ENCODE measurements around the gene CST3. TPM values are rescaled to one million over a fixed set of nuclear protein-coding genes. Genes with fewer than 3 reads are reported as not detected.

CST3 gene
- total RNA-seq, 2 donors from 2014 or later, result 1,107 to 2,392 TPM

DNA sequence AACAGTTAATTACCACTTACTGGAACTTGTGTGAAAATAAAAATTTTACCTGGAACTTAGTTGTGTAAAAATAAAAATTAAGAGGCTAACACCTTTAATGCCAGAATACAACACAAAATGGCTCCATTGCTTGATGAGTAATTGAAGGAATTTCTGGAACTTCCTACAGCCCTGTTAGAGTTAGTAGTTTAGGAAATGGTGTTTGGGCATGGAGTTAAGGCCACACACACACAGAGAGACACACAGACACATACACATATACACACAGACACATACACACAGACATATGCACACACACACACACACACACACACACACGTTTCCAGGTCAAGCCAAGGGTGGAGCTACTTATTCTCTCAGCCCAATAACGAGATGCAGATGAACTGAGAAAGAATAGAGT, 20.6 kb upstream of the CST3 start:
- ATAC-seq (ENCODE audit: insufficient number of reproducible peaks, low FRiP score, low read depth), result no peak

GRCh38 chr20:23657202-23657601, 19.4 kb upstream of the CST3 start:
- DNase-seq (ENCODE audit: low spot score) (no peak), ATAC-seq (ENCODE audit: insufficient number of reproducible peaks, low FRiP score, low read depth) (no peak)
- TF ChIP-seq, protein P1, sequence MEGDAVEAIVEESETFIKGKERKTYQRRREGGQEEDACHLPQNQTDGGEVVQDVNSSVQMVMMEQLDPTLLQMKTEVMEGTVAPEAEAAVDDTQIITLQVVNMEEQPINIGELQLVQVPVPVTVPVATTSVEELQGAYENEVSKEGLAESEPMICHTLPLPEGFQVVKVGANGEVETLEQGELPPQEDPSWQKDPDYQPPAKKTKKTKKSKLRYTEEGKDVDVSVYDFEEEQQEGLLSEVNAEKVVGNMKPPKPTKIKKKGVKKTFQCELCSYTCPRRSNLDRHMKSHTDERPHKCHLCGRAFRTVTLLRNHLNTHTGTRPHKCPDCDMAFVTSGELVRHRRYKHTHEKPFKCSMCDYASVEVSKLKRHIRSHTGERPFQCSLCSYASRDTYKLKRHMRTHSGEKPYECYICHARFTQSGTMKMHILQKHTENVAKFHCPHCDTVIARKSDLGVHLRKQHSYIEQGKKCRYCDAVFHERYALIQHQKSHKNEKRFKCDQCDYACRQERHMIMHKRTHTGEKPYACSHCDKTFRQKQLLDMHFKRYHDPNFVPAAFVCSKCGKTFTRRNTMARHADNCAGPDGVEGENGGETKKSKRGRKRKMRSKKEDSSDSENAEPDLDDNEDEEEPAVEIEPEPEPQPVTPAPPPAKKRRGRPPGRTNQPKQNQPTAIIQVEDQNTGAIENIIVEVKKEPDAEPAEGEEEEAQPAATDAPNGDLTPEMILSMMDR (IDR thresholded peaks at IDR 0.05), result no peak
- peaks cover 11 to 34% of the 10 kb centered on the region in 2 donors for H3K4me1 ChIP-seq (ENCODE audit: control insufficient read depth in 1 of 2, low read depth in 2 of 2)
- H3K4me3 ChIP-seq, result no peak overlapping the region
- no peak overlapping the region for H3K27ac ChIP-seq
- no peaks in the 10 kb centered on the region for H3K27me3 ChIP-seq (replicated peaks; ENCODE audit: insufficient read depth)
- H3K36me3 ChIP-seq, result no peaks in the 10 kb centered on the region
- H3K9me3 ChIP-seq, result no peaks in the 10 kb centered on the region

More for the DNA sequence above, 20.6 kb upstream of the CST3 start:
- no peaks in the 10 kb centered on the region for H3K36me3 ChIP-seq
- DNase-seq (ENCODE audit: low spot score), result no peak
- H3K4me1 ChIP-seq (ENCODE audit: control insufficient read depth in 1 of 2, low read depth in 2 of 2), result peaks cover 11 to 34% of the 10 kb centered on the region in 2 donors
- no peaks in the 10 kb centered on the region for H3K9me3 ChIP-seq
- TF ChIP-seq, protein P1 (IDR thresholded peaks at IDR 0.05), result no peak
- H3K27me3 ChIP-seq (replicated peaks; ENCODE audit: insufficient read depth), result no peaks in the 10 kb centered on the region
- no peak overlapping the region for H3K4me3 ChIP-seq
- H3K27ac ChIP-seq, result no peak overlapping the region

DNA sequence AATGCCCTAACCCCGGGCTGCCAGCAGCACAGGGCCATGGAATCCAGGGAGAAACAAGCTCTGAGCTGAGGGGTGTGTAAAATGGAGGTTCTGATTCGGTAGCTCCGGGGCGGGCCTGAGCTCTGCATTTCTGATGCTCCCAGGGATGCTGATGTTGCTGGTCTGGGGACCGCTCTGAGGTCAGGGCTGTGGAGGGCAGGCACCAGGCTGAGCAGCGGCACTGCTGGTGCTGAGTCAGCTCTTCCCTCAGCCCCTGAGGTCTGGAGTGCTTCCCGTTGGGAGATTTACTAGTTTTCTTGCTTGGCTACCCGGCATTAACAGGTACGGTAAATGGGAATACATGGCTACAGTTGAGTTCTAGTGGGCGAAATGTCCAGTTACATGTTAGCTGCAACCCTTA, 18.6 kb upstream of the CST3 start:
- peak overlapping the region; percentile 36 for H3K4me3 ChIP-seq
- TF ChIP-seq, protein P1 (IDR thresholded peaks at IDR 0.05), result no peak
- no peaks in the 10 kb centered on the region for H3K36me3 ChIP-seq
- no peaks in the 10 kb centered on the region for H3K27me3 ChIP-seq (replicated peaks; ENCODE audit: insufficient read depth)
- no peaks in the 10 kb centered on the region for H3K9me3 ChIP-seq
- DNase-seq (ENCODE audit: low spot score), result no peak
- no peak for ATAC-seq (ENCODE audit: insufficient number of reproducible peaks, low FRiP score, low read depth)
- peaks cover 11 to 34% of the 10 kb centered on the region in 2 donors for H3K4me1 ChIP-seq (ENCODE audit: control insufficient read depth in 1 of 2, low read depth in 2 of 2)
- H3K27ac ChIP-seq, result peak overlapping the region; percentile 35 to 62

DNA sequence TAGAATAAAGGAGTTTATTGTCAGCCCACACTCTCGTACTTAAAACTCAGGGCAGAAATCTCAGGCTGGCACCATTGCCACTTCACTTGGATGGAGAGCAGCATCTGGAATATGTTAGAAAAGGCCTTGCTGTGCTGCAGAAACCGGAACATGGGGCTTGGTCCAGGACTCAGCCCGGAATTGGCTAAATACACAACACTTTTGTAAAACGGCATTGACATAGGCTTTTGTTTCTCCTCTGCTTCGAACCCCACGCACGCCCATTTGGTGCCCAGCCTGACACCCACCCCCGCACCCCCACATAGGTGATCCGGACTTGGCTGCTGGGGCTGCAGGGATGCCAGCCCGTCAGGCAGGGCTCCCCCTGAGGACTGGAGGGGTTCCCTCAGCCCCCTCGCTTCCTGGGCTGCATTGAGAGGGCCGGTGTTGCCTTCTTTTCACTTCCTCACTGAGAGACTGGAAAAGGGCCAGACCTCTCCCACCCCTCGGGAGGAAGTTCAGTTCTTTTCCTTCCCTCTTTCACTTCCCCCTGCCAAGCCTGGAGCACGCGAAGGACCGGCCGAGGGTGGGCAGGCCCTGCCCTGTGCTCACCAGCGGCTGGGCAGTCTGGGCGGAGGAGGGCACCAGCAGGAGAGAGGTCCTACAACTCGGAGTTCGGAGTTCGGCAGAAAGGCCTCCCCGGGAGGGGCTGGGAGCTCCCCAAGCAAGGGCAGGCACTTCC, 17.9 kb upstream of the CST3 start:
- no peak for DNase-seq (ENCODE audit: low spot score)
- TF ChIP-seq, protein P1 (IDR thresholded peaks at IDR 0.05), result no peak

GRCh38 chr20:23654717-23655116, 17.0 kb upstream of the CST3 start:
- H3K9me3 ChIP-seq, result no peaks in the 10 kb centered on the region
- no peaks in the 10 kb centered on the region for H3K27me3 ChIP-seq (replicated peaks; ENCODE audit: insufficient read depth)
- ATAC-seq (ENCODE audit: insufficient number of reproducible peaks, low FRiP score, low read depth), result no peak
- H3K4me1 ChIP-seq (ENCODE audit: control insufficient read depth in 1 of 2, low read depth in 2 of 2), result peaks cover 8 to 25% of the 10 kb centered on the region in 2 donors
- DNase-seq (ENCODE audit: low spot score), result no peak
- H3K27ac ChIP-seq, result no peak overlapping the region
- H3K36me3 ChIP-seq, result no peaks in the 10 kb centered on the region
- no peak overlapping the region for H3K4me3 ChIP-seq
- TF ChIP-seq, protein P1 (IDR thresholded peaks at IDR 0.05), result no peak

More for the DNA sequence above, 17.9 kb upstream of the CST3 start:
- Histone ChIP-seq H3K4me3 (peak overlapping the region; percentile 36), H3K4me1 (ENCODE audit: control insufficient read depth in 1 of 2, low read depth in 2 of 2) (peaks cover 11 to 31% of the 10 kb centered on the region in 2 donors), H3K27me3 (replicated peaks; ENCODE audit: insufficient read depth) (no peaks in the 10 kb centered on the region), H3K27ac (peak overlapping the region; percentile 35 to 62), H3K9me3 (no peaks in the 10 kb centered on the region), H3K36me3 (no peaks in the 10 kb centered on the region)
- no peak for ATAC-seq (ENCODE audit: insufficient number of reproducible peaks, low FRiP score, low read depth)
